Thoracic aorta (tissue), 2 donors: ENCODE data around the gene TBRG4. TPM values are rescaled to one million over a fixed set of nuclear protein-coding genes. Genes with fewer than 3 reads are reported as not detected.
"Not testable (repeated sequence)": the region's sequence is repeated elsewhere in the genome, so short reads cannot be mapped to it uniquely, and the experiment has no call there.

Source experiments
- ATAC-seq: fragments of 150-250 bp; one replicate; pipeline ENCODE4 v1.8.0; 2017; ENCODE audit warnings: low read depth; ENCODE audit not compliant: insufficient number of reproducible peaks, low FRiP score
- DNase-seq: peaks from one replicate; pipeline ENCODE4 v3.0.0-alpha.2; 2020; ENCODE audit warnings: low spot score
- H3K27ac ChIP-seq, 2 donors: fragments of 200-600 bp; sonication (generic); 1 replicate in 1 of 2; 2 replicates in 1 of 2; pipeline ENCODE4 v1.5.1; 2016; ENCODE audit warnings: mild to moderate bottlenecking in 2 of 2, moderate library complexity in 2 of 2
- H3K27me3 ChIP-seq: fragments of 200-600 bp; sonication (generic); replicated peaks from 2 replicates; pipeline ENCODE4 v1.6.0; 2016; ENCODE audit warnings: mild to moderate bottlenecking; ENCODE audit not compliant: insufficient read depth
- H3K36me3 ChIP-seq: fragments of 200-600 bp; sonication (generic); one replicate; pipeline ENCODE4 v1.5.1; 2016
- H3K4me1 ChIP-seq, 2 donors: fragments of 200-600 bp; sonication (generic); 1 replicate in 1 of 2; 2 replicates in 1 of 2; pipeline versions ENCODE4 v1.5.1 to v1.6.0; 2016; ENCODE audit warnings: low read depth in 2 of 2, mild to moderate bottlenecking in 1 of 2; ENCODE audit not compliant: control insufficient read depth in 1 of 2
- H3K4me3 ChIP-seq: fragments of 200-600 bp; sonication (generic); 2 replicates; pipeline ENCODE4 v1.5.1; 2016; ENCODE audit warnings: mild to moderate bottlenecking
- H3K9me3 ChIP-seq: fragments of 200-600 bp; sonication (generic); 2 replicates; pipeline ENCODE4 v1.5.1; 2016
- CTCF ChIP-seq: fragments of 200-600 bp; sonication (generic); IDR thresholded peaks from one replicate; pipeline ENCODE4 v1.5.1; 2019; ENCODE audit warnings: antibody characterized with exemption
- total RNA-seq, 2 donors: library from RNA; depleted of rRNA; stranded (reverse); fragments of >200 nt; gene quantifications; one replicate each; pipeline versions ENCODE4 v1.1.0 to v1.2.3, GENCODE V29; 2016

Gene TBRG4
- total RNA-seq, 2 donors from 2014 or later: 47.8 to 67.1 TPM

DNA sequence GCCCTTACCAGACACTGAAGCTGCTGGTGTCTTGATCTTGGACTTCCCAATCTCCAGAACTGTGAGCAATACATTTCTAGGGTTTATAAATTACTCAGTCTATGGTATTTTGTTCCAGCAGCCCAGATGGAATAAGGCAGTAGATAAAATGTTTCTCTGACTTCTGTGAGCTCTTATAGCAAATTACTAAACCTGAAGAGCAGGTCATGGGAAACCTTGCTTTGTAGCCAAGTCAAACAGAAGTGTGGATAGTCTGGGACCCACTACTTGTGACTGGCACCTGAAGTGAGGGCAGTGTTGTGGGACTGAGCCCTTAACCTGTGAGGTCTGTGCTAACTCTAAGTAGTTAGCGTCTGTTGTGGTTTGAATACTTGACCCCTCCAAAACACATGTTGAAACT lies 4.6 kb upstream of the TBRG4 start:
- Histone ChIP-seq H3K36me3 (no peaks in the 10 kb centered on the region), H3K27me3 (no peaks in the 10 kb centered on the region), H3K4me1 (peaks cover 3 to 7% of the 10 kb centered on the region in 2 donors), H3K27ac (no peak overlapping the region), H3K4me3 (no peak overlapping the region), H3K9me3 (no peaks in the 10 kb centered on the region)
- TF ChIP-seq CTCF: no peak
- no peak for ATAC-seq
- no peak for DNase-seq

DNA sequence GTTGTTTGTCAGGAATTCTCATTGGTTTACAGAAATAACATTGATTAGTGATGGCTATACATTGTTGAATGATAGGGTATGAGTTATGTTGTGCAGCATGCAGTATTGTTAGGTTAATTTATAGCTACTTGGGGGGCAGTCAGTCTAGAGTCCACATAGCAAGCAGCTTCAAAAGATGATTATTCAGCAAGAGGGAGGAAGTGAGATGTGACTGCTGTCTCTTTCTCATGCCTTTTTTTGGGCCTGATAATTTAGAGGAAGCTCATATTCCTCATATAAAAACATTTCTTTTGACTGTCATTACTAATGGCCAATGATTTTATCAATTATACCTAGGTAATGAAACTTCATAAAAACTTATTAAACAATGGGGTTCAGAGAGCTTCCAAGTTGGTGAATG lies 3.4 kb upstream of the TBRG4 start:
- H3K27ac ChIP-seq: no peak overlapping the region
- peaks cover 11 to 18% of the 10 kb centered on the region in 2 donors for H3K4me1 ChIP-seq
- H3K27me3 ChIP-seq: no peaks in the 10 kb centered on the region
- no peak overlapping the region for H3K4me3 ChIP-seq
- ATAC-seq (no peak), DNase-seq (no peak)
- no peak for TF ChIP-seq CTCF
- H3K9me3 ChIP-seq: no peaks in the 10 kb centered on the region
- H3K36me3 ChIP-seq: no peaks in the 10 kb centered on the region

- not testable (repeated sequence) for DNase-seq, H3K9me3 ChIP-seq, H3K4me3 ChIP-seq, H3K27ac ChIP-seq, ATAC-seq, H3K36me3 ChIP-seq, H3K27me3 ChIP-seq
- peaks cover 11 to 18% of the 10 kb centered on the region in 2 donors for H3K4me1 ChIP-seq
Measured at GRCh38 chr7:45114257-45114656, 2.8 kb upstream of the TBRG4 start.

GRCh38 chr7:45112648-45113047 lies 1.2 kb upstream of the TBRG4 start:
- no peak overlapping the region for H3K4me3 ChIP-seq
- no peak for ATAC-seq

DNA sequence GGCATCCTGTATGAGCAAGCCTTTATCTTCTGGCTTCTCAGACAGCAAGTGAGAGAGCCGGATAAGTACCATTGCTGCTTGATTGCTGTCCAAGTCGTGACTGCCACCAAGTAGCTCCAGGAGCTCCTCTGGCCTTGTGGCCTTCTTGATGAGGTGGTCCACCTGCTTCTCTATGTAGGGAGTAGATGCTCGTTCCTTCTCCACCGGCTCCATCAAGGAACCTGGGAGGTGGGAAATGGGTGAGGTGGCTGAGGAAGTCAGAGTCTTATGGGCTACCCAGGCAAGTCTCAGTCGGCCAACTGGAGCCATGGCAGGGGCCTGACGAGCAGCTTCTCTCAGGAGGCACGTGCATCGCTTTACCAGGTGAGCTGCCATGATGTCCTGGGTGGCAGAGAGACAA lies 2.6 kb downstream of the TBRG4 start:
- Histone ChIP-seq H3K27ac (no peak overlapping the region), H3K27me3 (no peaks in the 10 kb centered on the region), H3K9me3 (no peaks in the 10 kb centered on the region), H3K36me3 (peaks cover 50% of the 10 kb centered on the region), H3K4me1 (peaks cover 16 to 32% of the 10 kb centered on the region in 2 donors), H3K4me3 (no peak overlapping the region)
- DNase-seq (no peak), ATAC-seq (no peak)
- TF ChIP-seq CTCF: no peak

More at GRCh38 chr7:45112648-45113047, 1.2 kb upstream of the TBRG4 start:
- Histone ChIP-seq H3K27ac (peak overlapping the region in 1 of 2 donors; percentile 87), H3K9me3 (no peaks in the 10 kb centered on the region), H3K4me1 (peaks cover 16 to 32% of the 10 kb centered on the region in 2 donors), H3K36me3 (peaks cover 15% of the 10 kb centered on the region), H3K27me3 (no peaks in the 10 kb centered on the region)
- TF ChIP-seq CTCF: no peak
- DNase-seq: no peak

DNA sequence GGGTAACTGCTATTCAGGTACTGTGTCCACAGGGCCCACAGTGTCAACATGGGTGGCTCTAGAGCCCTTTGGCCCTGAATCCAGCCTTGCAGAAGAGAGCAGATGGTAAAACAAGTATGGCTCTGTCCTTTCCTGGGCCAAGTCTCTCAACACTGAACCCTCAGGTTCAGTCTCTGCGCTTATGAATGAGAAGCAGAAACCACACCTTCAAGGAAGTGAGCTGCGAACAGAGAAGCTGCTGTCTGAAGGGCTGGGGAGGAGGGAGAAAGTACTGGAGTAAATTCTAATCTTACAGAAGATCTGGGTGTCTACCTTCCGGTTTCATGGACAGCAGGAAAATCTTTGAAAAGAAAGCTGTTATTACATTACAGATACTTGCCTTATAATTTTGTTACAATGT lies 4.1 kb downstream of the TBRG4 start:
- no peak overlapping the region for H3K4me3 ChIP-seq
- no peaks in the 10 kb centered on the region for H3K27me3 ChIP-seq
- H3K36me3 ChIP-seq: peaks cover 65% of the 10 kb centered on the region
- peaks cover 16 to 30% of the 10 kb centered on the region in 2 donors for H3K4me1 ChIP-seq
- ATAC-seq (no peak), DNase-seq (no peak)
- no peak for TF ChIP-seq CTCF
- no peak overlapping the region for H3K27ac ChIP-seq
- no peaks in the 10 kb centered on the region for H3K9me3 ChIP-seq
